Astrocyte (in vitro differentiated cells and primary cell): ENCODE measurements around the gene KIF25. TPM values are rescaled to one million over a fixed set of nuclear protein-coding genes. Genes with fewer than 3 reads are reported as not detected.

ENCODE experiments used
- DNase-seq: peaks from one replicate; pipeline ENCODE4 v3.0.0-alpha.2; 2010; ENCODE audit warnings: low read depth
- FAIRE-seq: peaks from 2 replicates; lab custom pipeline; 2011; peaks lifted over from hg19 to GRCh38; lab: Jason Lieb, UNC
- H2AFZ ChIP-seq: 2 replicates; pipeline ENCODE4 v1.6.0; 2012; ENCODE audit warnings: low read depth, low read length, inconsistent platforms
- H3K27ac ChIP-seq: 2 replicates; pipeline ENCODE4 v1.5.1; 2011; ENCODE audit warnings: low read depth, low read length, inconsistent platforms
- H3K27me3 ChIP-seq: 2 replicates; pipeline ENCODE4 v1.6.0; 2011; ENCODE audit warnings: low read length, inconsistent platforms; ENCODE audit not compliant: insufficient read depth
- H3K36me3 ChIP-seq: 2 replicates; pipeline ENCODE4 v1.5.1; 2011; ENCODE audit warnings: low read length, inconsistent platforms; ENCODE audit not compliant: insufficient read depth
- H3K4me1 ChIP-seq: 2 replicates; pipeline ENCODE4 v1.5.1; 2011; ENCODE audit warnings: low read length, inconsistent platforms; ENCODE audit not compliant: insufficient read depth
- H3K4me2 ChIP-seq: 2 replicates; pipeline ENCODE4 v1.6.0; 2012; ENCODE audit warnings: low read length, inconsistent platforms
- H3K4me3 ChIP-seq: 2 replicates; pipeline ENCODE4 v1.5.1; 2011; ENCODE audit warnings: low read depth, mild to moderate bottlenecking, low read length, inconsistent platforms; ENCODE audit not compliant: insufficient read depth
- H3K79me2 ChIP-seq: 2 replicates; pipeline ENCODE4 v1.6.0; 2012; ENCODE audit warnings: mild to moderate bottlenecking, low read length, inconsistent platforms; ENCODE audit not compliant: insufficient read depth
- H3K9ac ChIP-seq: 2 replicates; pipeline ENCODE4 v1.6.0; 2012; ENCODE audit warnings: mild to moderate bottlenecking, low read length, inconsistent platforms
- H3K9me3 ChIP-seq: 2 replicates; pipeline ENCODE4 v1.5.1; 2012; ENCODE audit warnings: low read depth, mild to moderate bottlenecking, low read length, inconsistent platforms; ENCODE audit not compliant: insufficient read depth
- H4K20me1 ChIP-seq: 2 replicates; pipeline ENCODE4 v1.6.0; 2012; ENCODE audit warnings: low read length, inconsistent platforms; ENCODE audit not compliant: insufficient read depth
- H3K27ac Mint-ChIP-seq: one replicate; pipeline ENCODE4 v1.8.0; 2021; ENCODE audit warnings: mild to moderate bottlenecking, mixed read lengths; ENCODE audit not compliant: unreplicated experiment
- H3K27me3 Mint-ChIP-seq: one replicate; pipeline ENCODE4 v1.8.0; 2021; ENCODE audit warnings: low read depth, mixed read lengths; ENCODE audit not compliant: unreplicated experiment
- H3K36me3 Mint-ChIP-seq: one replicate; pipeline ENCODE4 v1.8.0; 2021; ENCODE audit warnings: low read depth, mixed read lengths; ENCODE audit not compliant: unreplicated experiment
- H3K4me1 Mint-ChIP-seq: one replicate; pipeline ENCODE4 v1.8.0; 2021; ENCODE audit warnings: low read depth, mixed read lengths; ENCODE audit not compliant: unreplicated experiment
- H3K4me3 Mint-ChIP-seq: one replicate; pipeline ENCODE4 v1.8.0; 2021; ENCODE audit warnings: mild to moderate bottlenecking, moderate library complexity, mixed read lengths; ENCODE audit not compliant: unreplicated experiment
- H3K9me3 Mint-ChIP-seq: one replicate; pipeline ENCODE4 v1.8.0; 2021; ENCODE audit warnings: mild to moderate bottlenecking, mixed read lengths; ENCODE audit not compliant: unreplicated experiment
- CTCF ChIP-seq: IDR thresholded peaks from 2 replicates; pipeline ENCODE4 v1.5.1; 2011; ENCODE audit warnings: low read depth, mild to moderate bottlenecking, inconsistent platforms, low read length, moderate library complexity; ENCODE audit not compliant: insufficient read depth
- EZH2 ChIP-seq: IDR thresholded peaks from 2 replicates; pipeline ENCODE4 v1.6.1; 2012; ENCODE audit warnings: mild to moderate bottlenecking, low read length, inconsistent platforms; ENCODE audit not compliant: insufficient read depth
- total RNA-seq: library from RNA; stranded (reverse); gene quantifications from 2 replicates; pipeline ENCODE4 v1.2.1, GENCODE V29; 2021

Gene KIF25
- total RNA-seq, 1 donor from 2014 or later: not detected

- Mint-ChIP-seq H3K9me3 (peaks cover 4% of the 10 kb centered on the region), H3K36me3 (no peaks in the 10 kb centered on the region), H3K4me3 (no peak overlapping the region), H3K27ac (no peak overlapping the region), H3K27me3 (peaks cover 44% of the 10 kb centered on the region), H3K4me1 (no peaks in the 10 kb centered on the region)
- H3K9ac ChIP-seq: no peak overlapping the region
- H3K27ac ChIP-seq: no peak overlapping the region
- TF ChIP-seq CTCF (no peak), EZH2 (no peak)
- no peak overlapping the region for H2AFZ ChIP-seq
- no peaks in the 10 kb centered on the region for H3K79me2 ChIP-seq
- H3K4me3 ChIP-seq: no peak overlapping the region
- H3K4me1 ChIP-seq: no peaks in the 10 kb centered on the region
- no peak overlapping the region for H3K4me2 ChIP-seq
- H3K9me3 ChIP-seq: no peaks in the 10 kb centered on the region
- H3K27me3 ChIP-seq: no peaks in the 10 kb centered on the region
- FAIRE-seq (no peak), DNase-seq (no peak)
- no peaks in the 10 kb centered on the region for H3K36me3 ChIP-seq
- H4K20me1 ChIP-seq: no peaks in the 10 kb centered on the region
Measured at GRCh38 chr6:168063431-168063830, 66.0 kb downstream of the KIF25 start.

- TF ChIP-seq EZH2: no peak
- TF ChIP-seq CTCF: no peak
- Histone ChIP-seq H3K36me3 (no peaks in the 10 kb centered on the region), H3K27me3 (no peaks in the 10 kb centered on the region), H3K4me1 (no peaks in the 10 kb centered on the region), H3K9ac (no peak overlapping the region), H3K9me3 (no peaks in the 10 kb centered on the region), H3K27ac (no peak overlapping the region), H4K20me1 (no peaks in the 10 kb centered on the region), H3K4me2 (no peak overlapping the region), H3K4me3 (no peak overlapping the region), H2AFZ (no peak overlapping the region), H3K79me2 (no peaks in the 10 kb centered on the region)
- H3K9me3 Mint-ChIP-seq: peaks cover 4% of the 10 kb centered on the region
- H3K27ac Mint-ChIP-seq: no peak overlapping the region
- no peaks in the 10 kb centered on the region for H3K36me3 Mint-ChIP-seq
- H3K27me3 Mint-ChIP-seq: peaks cover 50% of the 10 kb centered on the region
- no peak overlapping the region for H3K4me3 Mint-ChIP-seq
- H3K4me1 Mint-ChIP-seq: no peaks in the 10 kb centered on the region
- no peak for FAIRE-seq
- no peak for DNase-seq
Measured at GRCh38 chr6:168064226-168064807, 66.8 kb downstream of the KIF25 start.

- Mint-ChIP-seq H3K4me3 (no peak overlapping the region), H3K4me1 (no peaks in the 10 kb centered on the region), H3K36me3 (no peaks in the 10 kb centered on the region), H3K27me3 (peaks cover 52% of the 10 kb centered on the region), H3K9me3 (peaks cover 2% of the 10 kb centered on the region), H3K27ac (no peak overlapping the region)
- no peak overlapping the region for H2AFZ ChIP-seq
- no peaks in the 10 kb centered on the region for H4K20me1 ChIP-seq
- no peak overlapping the region for H3K4me3 ChIP-seq
- no peaks in the 10 kb centered on the region for H3K36me3 ChIP-seq
- no peak for DNase-seq
- H3K27ac ChIP-seq: no peak overlapping the region
- no peaks in the 10 kb centered on the region for H3K79me2 ChIP-seq
- H3K4me1 ChIP-seq: no peaks in the 10 kb centered on the region
- FAIRE-seq: no peak
- no peak overlapping the region for H3K4me2 ChIP-seq
- no peak overlapping the region for H3K9ac ChIP-seq
- TF ChIP-seq CTCF (no peak), EZH2 (no peak)
- no peaks in the 10 kb centered on the region for H3K9me3 ChIP-seq
- H3K27me3 ChIP-seq: peaks cover 3% of the 10 kb centered on the region
Measured at GRCh38 chr6:168067081-168067759, 69.7 kb downstream of the KIF25 start.
